Measurements from ENCODE around the gene SLC9A9. TPM values are rescaled to one million over a fixed set of nuclear protein-coding genes. Genes with fewer than 3 reads are reported as not detected.

Gene SLC9A9
- total and polyA plus RNA-seq, 4 donors: 3.3 to 15.0 (median 6.1) TPM

- Histone ChIP-seq H3K27me3 (ENCODE audit: control insufficient read depth in 4 of 4, insufficient read depth in 4 of 4, low read length in 3 of 4) (no peaks in the 10 kb centered on the region), H3K9me3 (ENCODE audit: control insufficient read depth in 4 of 4, low read length in 3 of 4) (no peaks in the 10 kb centered on the region), H3K9ac (ENCODE audit: low read depth in 1 of 2, low read length in 2 of 2) (no peak overlapping the region), H3K27ac (ENCODE audit: low read depth in 1 of 2, low read length in 2 of 2) (no peak overlapping the region), H3K36me3 (ENCODE audit: control insufficient read depth in 4 of 4, insufficient read depth in 3 of 4, low read depth in 1 of 4, low read length in 3 of 4) (no peaks in the 10 kb centered on the region), H3K4me3 (ENCODE audit: low read depth in 1 of 3, low read length in 3 of 3) (no peak overlapping the region), H3K4me1 (ENCODE audit: control insufficient read depth in 4 of 4, insufficient read depth in 4 of 4, low read length in 3 of 4) (peaks cover 0 to 1% (median 0%) of the 10 kb centered on the region in 4 donors)
- no peak for DNase-seq (ENCODE audit: low spot score)
- 93% methylated on average over 2 of the region's 2 CpGs for WGBS
- TF ChIP-seq JUND (IDR thresholded peaks at IDR 0.05): no peak
- TF ChIP-seq FOXA2 (IDR thresholded peaks at IDR 0.05): no peak
- no peak for TF ChIP-seq GABPA (IDR thresholded peaks at IDR 0.05 in 1 of 2, conservative IDR thresholded peaks at IDR 0.05 in 1 of 2)
- no peak for TF ChIP-seq NR2F2 (IDR thresholded peaks at IDR 0.05)
- no peak for TF ChIP-seq EGR1 (IDR thresholded peaks at IDR 0.05; ENCODE audit: low read depth in 2 of 2)
- no peak for TF ChIP-seq MAX (IDR thresholded peaks at IDR 0.05)
- no peak for TF ChIP-seq REST (IDR thresholded peaks at IDR 0.05)
- no peak for TF ChIP-seq ZBTB33 (IDR thresholded peaks at IDR 0.05)
- TF ChIP-seq HNF4A (conservative IDR thresholded peaks at IDR 0.05): no peak
- TF ChIP-seq HNF4G (IDR thresholded peaks at IDR 0.05): no peak
- TF ChIP-seq ATF3 (IDR thresholded peaks at IDR 0.05): no peak
- no peak for TF ChIP-seq SP1 (IDR thresholded peaks at IDR 0.05)
- no peak for TF ChIP-seq RAD21 (IDR thresholded peaks at IDR 0.05)
Measured at GRCh38 chr3:143361589-143361988, 486.7 kb downstream of the SLC9A9 start.

GRCh38 chr3:143360244-143360643 lies 488.0 kb downstream of the SLC9A9 start:
- no peak overlapping the region for H3K27ac ChIP-seq (ENCODE audit: low read depth in 1 of 2, low read length in 2 of 2)
- no peak overlapping the region for H3K9ac ChIP-seq (ENCODE audit: low read depth in 1 of 2, low read length in 2 of 2)
- no peaks in the 10 kb centered on the region for H3K36me3 ChIP-seq (ENCODE audit: control insufficient read depth in 4 of 4, insufficient read depth in 3 of 4, low read depth in 1 of 4, low read length in 3 of 4)
- no peaks in the 10 kb centered on the region for H3K27me3 ChIP-seq (ENCODE audit: control insufficient read depth in 4 of 4, insufficient read depth in 4 of 4, low read length in 3 of 4)
- 84% methylated on average over 2 of the region's 2 CpGs for WGBS
- TF ChIP-seq HNF4A (conservative IDR thresholded peaks at IDR 0.05) (no peak), RAD21 (IDR thresholded peaks at IDR 0.05) (no peak), YY1 (IDR thresholded peaks at IDR 0.05) (no peak), ATF3 (IDR thresholded peaks at IDR 0.05) (no peak), FOXA1 (IDR thresholded peaks at IDR 0.05) (no peak), NR2F2 (IDR thresholded peaks at IDR 0.05) (no peak)
- DNase-seq (ENCODE audit: low spot score): no peak
- no peaks in the 10 kb centered on the region for H3K4me1 ChIP-seq (ENCODE audit: control insufficient read depth in 4 of 4, insufficient read depth in 4 of 4, low read length in 3 of 4)
- no peak overlapping the region for H3K4me3 ChIP-seq (ENCODE audit: low read depth in 1 of 3, low read length in 3 of 3)
- H3K9me3 ChIP-seq (ENCODE audit: control insufficient read depth in 4 of 4, low read length in 3 of 4): no peaks in the 10 kb centered on the region
